ENCODE results near the gene MED13L.

The MED13L gene

GRCh38 chr12:116180448-116180847 is 97.0 kb downstream of the MED13L start:
- DNase-seq (ENCODE audit: low spot score): no peak

GRCh38 chr12:116179384-116179783 is 98.1 kb downstream of the MED13L start:
- DNase-seq (ENCODE audit: low spot score): no peak

GRCh38 chr12:116177017-116177416 is 100.5 kb downstream of the MED13L start:
- DNase-seq (ENCODE audit: low spot score): no peak

- DNase-seq (ENCODE audit: low spot score): no peak
Observed at GRCh38 chr12:116174904-116175303, 102.6 kb downstream of the MED13L start.

- DNase-seq (ENCODE audit: low spot score): no peak
Observed at GRCh38 chr12:116174006-116174405, 103.5 kb downstream of the MED13L start.

- DNase-seq (ENCODE audit: low spot score): no peak
Observed at GRCh38 chr12:116172224-116172849, 105.2 kb downstream of the MED13L start.

GRCh38 chr12:116171549-116171948 is 105.9 kb downstream of the MED13L start:
- DNase-seq (ENCODE audit: low spot score): no peak

GRCh38 chr12:116169071-116169470 is 108.4 kb downstream of the MED13L start:
- no peak for DNase-seq (ENCODE audit: low spot score)

GRCh38 chr12:116166306-116166705 is 111.2 kb downstream of the MED13L start:
- DNase-seq (ENCODE audit: low spot score): no peak

- DNase-seq (ENCODE audit: low spot score): no peak
Observed at GRCh38 chr12:116165036-116165425, 112.5 kb downstream of the MED13L start.

- peak; percentile 38 for DNase-seq (ENCODE audit: low spot score)
Observed at GRCh38 chr12:116164250-116165035, 113.0 kb downstream of the MED13L start.

- DNase-seq (ENCODE audit: low spot score): no peak
Observed at GRCh38 chr12:116162071-116162470, 115.4 kb downstream of the MED13L start.

- no peak for DNase-seq (ENCODE audit: low spot score)
Observed at GRCh38 chr12:116161588-116161987, 115.9 kb downstream of the MED13L start.

- no peak for DNase-seq (ENCODE audit: low spot score)
Observed at GRCh38 chr12:116160883-116161458, 116.5 kb downstream of the MED13L start.

GRCh38 chr12:116160231-116160630 is 117.3 kb downstream of the MED13L start:
- DNase-seq (ENCODE audit: low spot score): no peak

GRCh38 chr12:116159593-116160200 is 117.8 kb downstream of the MED13L start:
- DNase-seq (ENCODE audit: low spot score): no peak

GRCh38 chr12:116159175-116159574 is 118.3 kb downstream of the MED13L start:
- no peak for DNase-seq (ENCODE audit: low spot score)

- DNase-seq (ENCODE audit: low spot score): no peak
Observed at GRCh38 chr12:116157845-116158267, 119.6 kb downstream of the MED13L start.

GRCh38 chr12:116156614-116157013 is 120.9 kb downstream of the MED13L start:
- no peak for DNase-seq (ENCODE audit: low spot score)

GRCh38 chr12:116155383-116155782 is 122.1 kb downstream of the MED13L start:
- DNase-seq (ENCODE audit: low spot score): no peak

GRCh38 chr12:116153983-116154382 is 123.5 kb downstream of the MED13L start:
- DNase-seq (ENCODE audit: low spot score): no peak

GRCh38 chr12:116153113-116153512 is 124.4 kb downstream of the MED13L start:
- DNase-seq (ENCODE audit: low spot score): no peak

GRCh38 chr12:116152268-116152667 is 125.2 kb downstream of the MED13L start:
- DNase-seq (ENCODE audit: low spot score): no peak
